Smooth muscle cell (in vitro differentiated cells): ENCODE data around the gene LEMD2. TPM values are rescaled to one million over a fixed set of nuclear protein-coding genes. Genes with fewer than 3 reads are reported as not detected.

ENCODE experiments used
- DNase-seq: peaks from one replicate; lab custom pipeline; 2025; ENCODE audit not compliant: unreplicated experiment; lab: John Stamatoyannopoulos, UW
- H2AFZ ChIP-seq: fragments of 200-600 bp; sonication (generic); 2 replicates; pipeline ENCODE4 v1.6.0; 2016; ENCODE audit warnings: antibody characterized with exemption, low read depth, mild to moderate bottlenecking
- H3F3A ChIP-seq: fragments of 200-600 bp; sonication (generic); 2 replicates; pipeline ENCODE4 v1.6.0; 2017; ENCODE audit warnings: antibody characterized with exemption, low read depth
- H3K27ac ChIP-seq: fragments of 200-600 bp; sonication (generic); 2 replicates; pipeline ENCODE4 v1.5.1; 2016; ENCODE audit warnings: low read depth, mild to moderate bottlenecking
- H3K27me3 ChIP-seq: fragments of 200-600 bp; sonication (generic); 2 replicates; pipeline ENCODE4 v1.6.1; 2016; ENCODE audit warnings: low read depth, mild to moderate bottlenecking
- H3K36me3 ChIP-seq: fragments of 200-600 bp; sonication (generic); 2 replicates; pipeline ENCODE4 v1.5.1; 2016; ENCODE audit warnings: low read depth
- H3K4me1 ChIP-seq: fragments of 200-600 bp; sonication (generic); 2 replicates; pipeline ENCODE4 v1.5.1; 2016; ENCODE audit warnings: low read depth
- H3K4me2 ChIP-seq: fragments of 200-600 bp; sonication (generic); 2 replicates; pipeline ENCODE4 v1.6.0; 2016; ENCODE audit warnings: mild to moderate bottlenecking
- H3K4me3 ChIP-seq: fragments of 200-600 bp; sonication (generic); 2 replicates; pipeline ENCODE4 v1.5.1; 2016; ENCODE audit warnings: mild to moderate bottlenecking
- H3K79me2 ChIP-seq: fragments of 200-600 bp; sonication (generic); 2 replicates; pipeline ENCODE4 v1.6.0; 2016; ENCODE audit warnings: low read depth, mild to moderate bottlenecking
- H3K9ac ChIP-seq: fragments of 200-600 bp; sonication (generic); 2 replicates; pipeline ENCODE4 v1.6.0; 2016; ENCODE audit warnings: low read depth
- H3K9me3 ChIP-seq: fragments of 200-600 bp; sonication (generic); replicated peaks from 2 replicates; pipeline ENCODE4 v1.5.1; 2016; ENCODE audit warnings: low read depth
- H4K20me1 ChIP-seq: fragments of 200-600 bp; sonication (generic); 2 replicates; pipeline ENCODE4 v1.6.0; 2016; ENCODE audit warnings: low read depth
- CTCF ChIP-seq: fragments of 200-600 bp; sonication (generic); IDR thresholded peaks from 2 replicates; pipeline ENCODE4 v1.5.1; 2017; ENCODE audit warnings: borderline replicate concordance, mild to moderate bottlenecking, antibody characterized with exemption; ENCODE audit not compliant: insufficient read depth, poor library complexity, severe bottlenecking
- WGBS: methylation state at CpG from one replicate; pipeline ENCODE4 v1.1.7; 2016; ENCODE audit warnings: low lambda C conversion rate; 5-methylcytosine and 5-hydroxymethylcytosine counted together
- polyA plus RNA-seq: library from polyadenylated mRNA; unstranded; fragments of >200 nt; fragmentation: Nextera tagmentation; extraction: Ambion mirVana; gene quantifications from 2 replicates; pipeline ENCODE4 v1.2.1, GENCODE V29; 2016
- total RNA-seq: library from RNA; depleted of rRNA; stranded (reverse); fragments of >200 nt; gene quantifications from 2 replicates; pipeline ENCODE4 v1.2.3, GENCODE V29; 2014

LEMD2 gene
- total and polyA plus RNA-seq, 2 experiments from 2014 or later, result 48.8 to 87.3 TPM

DNA sequence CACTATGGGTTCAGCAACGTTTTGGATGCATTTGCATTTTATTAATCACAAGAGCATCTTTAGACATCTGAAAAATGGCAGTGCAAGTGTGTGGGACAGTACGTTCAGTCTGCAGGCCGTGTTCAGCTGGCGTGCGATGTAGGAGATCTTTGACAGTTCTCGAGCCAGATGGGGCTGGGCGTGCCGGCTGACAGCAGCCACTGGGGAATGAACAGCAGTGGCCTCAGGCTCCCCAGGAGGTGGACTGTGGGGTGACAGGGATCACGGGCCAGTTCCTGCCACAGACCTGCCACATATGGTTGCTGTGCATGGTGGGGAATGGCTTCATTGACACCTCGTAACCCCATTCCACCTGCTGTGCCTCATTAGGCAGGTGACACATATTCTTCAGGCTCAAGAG, 31.3 kb upstream of the LEMD2 start:
- no peaks in the 10 kb centered on the region for H3K27me3 ChIP-seq
- H3K9me3 ChIP-seq, result no peaks in the 10 kb centered on the region
- no peak overlapping the region for H3K4me3 ChIP-seq
- DNase-seq, result no peak
- WGBS, result 87% methylated on average over 10 of the region's 10 CpGs
- no peaks in the 10 kb centered on the region for H4K20me1 ChIP-seq
- H3K27ac ChIP-seq, result no peak overlapping the region
- H3K79me2 ChIP-seq, result no peaks in the 10 kb centered on the region
- TF ChIP-seq CTCF, result no peak
- H3K9ac ChIP-seq, result no peak overlapping the region
- H3F3A ChIP-seq, result no peaks in the 10 kb centered on the region
- peaks cover 5% of the 10 kb centered on the region for H3K4me1 ChIP-seq
- no peaks in the 10 kb centered on the region for H3K36me3 ChIP-seq
- no peak overlapping the region for H3K4me2 ChIP-seq
- H2AFZ ChIP-seq, result no peak overlapping the region

GRCh38 chr6:33819021-33819420, 30.1 kb upstream of the LEMD2 start:
- no peaks in the 10 kb centered on the region for H3K36me3 ChIP-seq
- no peaks in the 10 kb centered on the region for H3K9me3 ChIP-seq
- no peak overlapping the region for H3K4me3 ChIP-seq
- no peaks in the 10 kb centered on the region for H3F3A ChIP-seq
- no peak overlapping the region for H3K27ac ChIP-seq
- DNase-seq, result no peak
- no peaks in the 10 kb centered on the region for H4K20me1 ChIP-seq
- H3K79me2 ChIP-seq, result no peaks in the 10 kb centered on the region
- no peak overlapping the region for H3K9ac ChIP-seq
- TF ChIP-seq CTCF, result no peak
- H3K4me2 ChIP-seq, result no peak overlapping the region
- no peak overlapping the region for H2AFZ ChIP-seq
- H3K4me1 ChIP-seq, result peaks cover 5% of the 10 kb centered on the region
- 89% methylated on average over 4 of the region's 4 CpGs for WGBS
- H3K27me3 ChIP-seq, result peaks cover under 1% of the 10 kb centered on the region

- Histone ChIP-seq H3K4me3 (no peak overlapping the region), H2AFZ (no peak overlapping the region), H3F3A (no peaks in the 10 kb centered on the region), H4K20me1 (no peaks in the 10 kb centered on the region), H3K4me1 (peaks cover 1% of the 10 kb centered on the region), H3K79me2 (no peaks in the 10 kb centered on the region), H3K9ac (no peak overlapping the region), H3K9me3 (no peaks in the 10 kb centered on the region), H3K4me2 (no peak overlapping the region), H3K27me3 (peaks cover 7% of the 10 kb centered on the region), H3K36me3 (no peaks in the 10 kb centered on the region), H3K27ac (no peak overlapping the region)
- 90% methylated on average over 3 of the region's 3 CpGs for WGBS
- no peak for DNase-seq
- no peak for TF ChIP-seq CTCF
These were observed 29.4 kb upstream of the LEMD2 start for GRCh38 chr6:33818293-33818692.

- Histone ChIP-seq H3K79me2 (no peaks in the 10 kb centered on the region), H3K4me2 (no peak overlapping the region), H3K27me3 (peaks cover 7% of the 10 kb centered on the region), H3K4me3 (no peak overlapping the region), H3K9ac (no peak overlapping the region), H3K36me3 (no peaks in the 10 kb centered on the region), H3K9me3 (no peaks in the 10 kb centered on the region), H4K20me1 (no peaks in the 10 kb centered on the region), H2AFZ (no peak overlapping the region), H3K4me1 (peaks cover under 1% of the 10 kb centered on the region), H3K27ac (no peak overlapping the region), H3F3A (no peaks in the 10 kb centered on the region)
- TF ChIP-seq CTCF, result no peak
- 91% methylated on average over 5 of the region's 5 CpGs for WGBS
- DNase-seq, result no peak
These were observed 28.6 kb upstream of the LEMD2 start for GRCh38 chr6:33817489-33817888.
